CD4-positive, alpha-beta T cell treated with Interleukin-4 for 1 hour (primary cell): ENCODE results near the gene MUC5AC.
"Not testable (repeated sequence)": the region's sequence is repeated elsewhere in the genome, so short reads cannot be mapped to it uniquely, and the experiment has no call there.

Source experiments
- DNase-seq, 2 donors: peaks; one replicate each; pipeline ENCODE4 v3.0.0-alpha.2; 2020 to 2022

Gene MUC5AC, protein sequence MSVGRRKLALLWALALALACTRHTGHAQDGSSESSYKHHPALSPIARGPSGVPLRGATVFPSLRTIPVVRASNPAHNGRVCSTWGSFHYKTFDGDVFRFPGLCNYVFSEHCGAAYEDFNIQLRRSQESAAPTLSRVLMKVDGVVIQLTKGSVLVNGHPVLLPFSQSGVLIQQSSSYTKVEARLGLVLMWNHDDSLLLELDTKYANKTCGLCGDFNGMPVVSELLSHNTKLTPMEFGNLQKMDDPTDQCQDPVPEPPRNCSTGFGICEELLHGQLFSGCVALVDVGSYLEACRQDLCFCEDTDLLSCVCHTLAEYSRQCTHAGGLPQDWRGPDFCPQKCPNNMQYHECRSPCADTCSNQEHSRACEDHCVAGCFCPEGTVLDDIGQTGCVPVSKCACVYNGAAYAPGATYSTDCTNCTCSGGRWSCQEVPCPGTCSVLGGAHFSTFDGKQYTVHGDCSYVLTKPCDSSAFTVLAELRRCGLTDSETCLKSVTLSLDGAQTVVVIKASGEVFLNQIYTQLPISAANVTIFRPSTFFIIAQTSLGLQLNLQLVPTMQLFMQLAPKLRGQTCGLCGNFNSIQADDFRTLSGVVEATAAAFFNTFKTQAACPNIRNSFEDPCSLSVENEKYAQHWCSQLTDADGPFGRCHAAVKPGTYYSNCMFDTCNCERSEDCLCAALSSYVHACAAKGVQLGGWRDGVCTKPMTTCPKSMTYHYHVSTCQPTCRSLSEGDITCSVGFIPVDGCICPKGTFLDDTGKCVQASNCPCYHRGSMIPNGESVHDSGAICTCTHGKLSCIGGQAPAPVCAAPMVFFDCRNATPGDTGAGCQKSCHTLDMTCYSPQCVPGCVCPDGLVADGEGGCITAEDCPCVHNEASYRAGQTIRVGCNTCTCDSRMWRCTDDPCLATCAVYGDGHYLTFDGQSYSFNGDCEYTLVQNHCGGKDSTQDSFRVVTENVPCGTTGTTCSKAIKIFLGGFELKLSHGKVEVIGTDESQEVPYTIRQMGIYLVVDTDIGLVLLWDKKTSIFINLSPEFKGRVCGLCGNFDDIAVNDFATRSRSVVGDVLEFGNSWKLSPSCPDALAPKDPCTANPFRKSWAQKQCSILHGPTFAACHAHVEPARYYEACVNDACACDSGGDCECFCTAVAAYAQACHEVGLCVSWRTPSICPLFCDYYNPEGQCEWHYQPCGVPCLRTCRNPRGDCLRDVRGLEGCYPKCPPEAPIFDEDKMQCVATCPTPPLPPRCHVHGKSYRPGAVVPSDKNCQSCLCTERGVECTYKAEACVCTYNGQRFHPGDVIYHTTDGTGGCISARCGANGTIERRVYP (N-terminal part only)

DNA sequence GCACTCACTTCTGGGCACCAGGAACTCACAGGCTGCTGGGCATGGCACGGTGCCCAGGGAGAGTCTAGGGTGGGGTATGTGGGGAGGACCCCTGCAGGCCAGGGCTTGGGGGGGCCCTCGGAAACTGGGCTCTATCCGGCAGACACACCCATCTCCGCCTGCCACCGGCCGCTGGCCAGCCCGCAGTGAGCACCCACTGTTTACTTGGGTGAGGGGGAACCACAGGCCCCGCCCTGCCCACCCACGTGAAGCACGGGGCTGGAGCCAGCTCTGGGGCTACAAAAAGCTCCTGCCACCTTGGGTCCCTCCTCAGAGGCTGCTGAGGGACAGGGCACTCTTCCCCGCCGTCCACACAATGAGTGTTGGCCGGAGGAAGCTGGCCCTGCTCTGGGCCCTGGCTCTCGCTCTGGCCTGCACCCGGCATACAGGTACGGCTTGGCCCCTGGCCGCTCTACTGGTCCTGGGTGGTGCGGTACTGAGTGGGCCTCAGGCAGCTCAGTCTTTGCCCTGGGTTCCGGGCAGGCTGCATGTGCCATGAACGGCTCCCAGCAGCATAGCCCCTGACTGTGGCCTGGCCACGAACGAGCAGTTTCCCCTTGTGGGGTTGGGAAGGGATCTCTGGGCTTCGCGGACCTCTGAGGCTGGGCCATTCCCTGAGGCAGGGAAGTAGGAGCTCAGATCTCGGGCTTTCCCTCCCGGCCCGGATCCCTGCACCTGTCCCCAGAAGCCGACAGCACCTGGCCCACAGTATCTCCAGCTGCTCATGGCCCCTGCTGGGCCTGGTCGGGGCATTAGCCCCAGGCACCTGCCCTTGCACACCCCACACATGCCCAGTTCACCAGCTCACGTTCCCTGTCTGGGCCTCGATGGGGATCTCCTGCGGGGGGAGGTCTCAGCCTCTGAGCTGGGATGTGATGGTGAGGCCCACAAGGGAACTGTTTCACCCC, at the start of gene MUC5AC:
Gene MUC5AC, plus strand, starts transcription at position 309 of the 947 bp plus-strand sequence. Its CDS starts 47 bp downstream, at position 356.
- DNase-seq: no peak

DNA sequence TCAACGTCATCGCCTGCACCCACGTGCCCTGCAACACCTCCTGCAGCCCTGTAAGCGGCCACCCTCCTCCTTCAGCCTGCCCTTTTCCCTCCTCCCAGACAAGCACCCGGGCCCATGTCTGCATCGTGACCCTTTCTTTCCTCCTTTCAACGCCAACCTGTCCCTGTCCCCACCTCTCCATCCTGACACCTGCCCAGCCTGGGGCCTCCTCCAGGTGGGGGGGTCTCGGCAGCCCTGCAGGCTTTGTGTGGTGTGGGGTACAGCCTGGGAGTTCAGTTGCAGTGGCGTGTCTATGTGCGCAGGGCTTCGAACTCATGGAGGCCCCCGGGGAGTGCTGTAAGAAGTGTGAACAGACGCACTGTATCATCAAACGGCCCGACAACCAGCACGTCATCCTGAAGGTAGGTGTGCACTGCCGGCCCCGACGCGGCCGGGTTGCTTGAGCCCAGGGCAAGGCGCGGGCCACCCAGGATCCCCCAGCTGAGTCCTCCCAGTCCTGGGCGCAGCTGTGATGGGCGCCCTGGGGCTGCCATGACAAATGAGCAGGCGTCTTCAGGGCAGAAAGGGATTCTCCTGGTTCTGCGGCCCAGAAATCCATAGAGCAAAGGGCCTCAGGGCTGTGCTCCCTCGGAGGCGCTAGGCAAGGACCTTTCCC, 49.4 kb upstream of the MUC5AC start:
- DNase-seq: no peak

DNA sequence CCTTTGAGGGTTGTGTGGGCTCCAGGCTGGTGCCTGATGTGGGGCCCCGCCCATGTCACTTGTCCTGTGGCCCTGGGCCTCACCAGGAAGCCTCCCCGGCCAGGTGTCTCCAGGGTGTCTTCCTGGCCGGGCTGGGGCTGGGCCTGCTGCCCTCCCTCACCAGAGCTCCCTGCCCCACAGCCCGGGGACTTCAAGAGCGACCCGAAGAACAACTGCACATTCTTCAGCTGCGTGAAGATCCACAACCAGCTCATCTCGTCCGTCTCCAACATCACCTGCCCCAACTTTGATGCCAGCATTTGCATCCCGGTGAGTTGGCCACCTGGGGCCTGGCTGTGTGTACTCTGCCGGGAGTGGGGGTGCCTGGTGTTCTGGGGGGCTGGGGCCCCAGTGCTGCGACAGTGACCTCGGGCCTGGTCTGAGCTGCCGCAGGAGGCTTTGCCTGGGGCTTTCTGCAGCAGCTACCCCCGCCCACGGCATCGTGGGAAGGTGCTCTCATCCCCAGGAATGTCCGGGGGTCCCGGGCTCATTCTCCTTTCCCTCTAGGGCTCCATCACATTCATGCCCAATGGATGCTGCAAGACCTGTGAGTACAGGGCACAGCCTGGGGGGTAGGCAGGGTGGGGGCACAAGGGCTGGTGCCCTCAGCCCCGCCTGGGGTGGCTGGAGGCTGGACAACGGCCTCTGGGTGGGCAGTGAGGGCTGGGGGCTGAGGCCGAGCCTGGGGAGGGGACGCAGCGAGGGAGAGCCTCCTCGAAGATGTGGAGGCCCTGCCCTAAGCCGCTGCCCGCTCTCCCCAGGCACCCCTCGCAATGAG, 48.4 kb upstream of the MUC5AC start:
- DNase-seq: no peak

DNA sequence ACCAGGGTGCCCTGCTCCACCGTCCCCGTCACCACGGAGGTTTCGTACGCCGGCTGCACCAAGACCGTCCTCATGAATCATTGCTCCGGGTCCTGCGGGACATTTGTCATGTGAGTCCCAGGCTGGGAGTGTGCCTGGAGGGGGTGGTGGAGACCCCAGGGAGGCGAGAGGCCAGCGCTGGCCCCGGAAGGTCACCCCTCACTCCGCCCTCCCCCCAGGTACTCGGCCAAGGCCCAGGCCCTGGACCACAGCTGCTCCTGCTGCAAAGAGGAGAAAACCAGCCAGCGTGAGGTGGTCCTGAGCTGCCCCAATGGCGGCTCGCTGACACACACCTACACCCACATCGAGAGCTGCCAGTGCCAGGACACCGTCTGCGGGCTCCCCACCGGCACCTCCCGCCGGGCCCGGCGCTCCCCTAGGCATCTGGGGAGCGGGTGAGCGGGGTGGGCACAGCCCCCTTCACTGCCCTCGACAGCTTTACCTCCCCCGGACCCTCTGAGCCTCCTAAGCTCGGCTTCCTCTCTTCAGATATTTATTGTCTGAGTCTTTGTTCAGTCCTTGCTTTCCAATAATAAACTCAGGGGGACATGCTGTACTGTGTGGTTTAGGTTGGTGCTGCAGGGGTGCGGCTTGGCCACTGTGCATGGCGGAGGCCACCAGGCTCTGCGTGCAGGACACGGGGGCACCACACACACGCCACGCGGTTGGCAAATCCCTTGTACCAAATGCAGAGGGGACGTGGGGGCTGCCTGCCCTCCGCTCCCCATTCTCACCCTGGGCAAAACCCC, 47.6 kb upstream of the MUC5AC start:
- DNase-seq: no peak

DNA sequence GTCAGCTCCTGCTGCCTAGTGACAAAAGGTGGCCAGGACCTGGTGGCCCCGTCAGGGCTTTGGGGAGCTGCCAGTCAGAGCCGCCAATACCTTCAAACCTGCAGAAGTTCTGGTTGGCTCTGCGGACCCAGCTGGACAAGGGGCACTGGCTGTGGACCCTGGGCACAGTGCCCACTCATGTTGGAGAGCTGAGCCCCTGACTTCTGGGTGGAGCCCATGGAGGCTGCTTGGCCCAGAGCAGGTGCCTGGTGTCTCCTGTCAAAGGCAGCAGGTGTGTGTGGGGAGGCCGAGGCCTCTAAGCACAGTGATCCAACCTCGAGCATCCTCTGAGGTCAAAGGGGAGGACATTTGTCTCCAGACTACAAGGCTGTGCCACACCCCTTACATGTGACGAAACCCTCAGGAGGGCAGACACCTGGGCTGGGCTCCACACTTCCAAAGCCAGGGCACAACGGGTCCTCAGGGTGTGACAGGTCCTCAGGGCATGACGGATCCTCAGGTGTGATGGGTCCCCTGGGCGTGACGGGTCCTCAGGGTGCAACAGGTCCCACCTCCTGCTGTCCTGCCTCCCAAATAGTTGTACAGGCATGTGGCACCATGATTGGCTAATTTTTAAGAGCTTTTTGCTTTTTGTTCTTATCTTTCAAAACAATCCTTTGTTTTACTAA, 46.1 kb upstream of the MUC5AC start:
- DNase-seq: no peak

DNA sequence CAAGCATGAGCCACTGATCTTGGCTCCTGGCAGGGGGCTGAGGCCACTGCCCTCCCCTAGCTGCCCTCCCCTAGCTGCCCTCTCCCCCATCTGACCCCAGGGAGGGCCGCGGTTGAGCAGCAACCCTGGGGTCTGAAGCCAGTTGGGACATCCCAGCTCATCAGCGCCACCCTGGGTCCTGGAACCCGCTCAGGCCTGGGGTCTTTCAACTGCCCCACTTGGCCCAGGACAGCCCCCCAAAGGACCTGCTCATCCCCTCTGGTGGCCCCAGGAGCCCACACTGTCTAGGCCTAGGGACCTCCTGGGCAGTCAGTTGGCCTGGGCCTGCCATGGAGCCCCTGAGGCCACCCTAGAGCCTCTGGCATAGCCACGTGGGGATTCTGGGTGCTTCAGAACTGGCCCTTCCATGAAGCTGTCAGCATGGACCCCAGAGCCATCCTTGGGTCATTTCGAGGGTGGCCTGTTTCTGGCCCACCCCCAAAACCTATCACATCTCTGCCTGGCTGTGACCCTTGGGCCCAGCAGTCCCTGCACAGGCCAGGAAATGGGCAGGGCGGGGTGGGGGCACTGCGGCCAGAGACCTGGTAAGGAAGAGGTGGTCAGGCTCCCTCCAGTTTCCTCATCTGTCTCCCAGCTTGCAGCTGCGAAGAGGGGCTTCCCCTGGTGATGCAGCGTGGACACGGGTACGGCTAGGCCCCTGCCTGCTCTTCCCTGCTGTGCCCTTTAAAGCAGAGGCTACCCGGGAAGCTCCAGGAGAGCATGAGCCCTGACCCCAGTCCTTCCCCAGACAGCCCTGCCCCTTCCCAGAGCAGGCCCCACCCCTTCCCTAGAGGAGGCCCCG, 45.2 kb upstream of the MUC5AC start:
- DNase-seq: no peak

DNA sequence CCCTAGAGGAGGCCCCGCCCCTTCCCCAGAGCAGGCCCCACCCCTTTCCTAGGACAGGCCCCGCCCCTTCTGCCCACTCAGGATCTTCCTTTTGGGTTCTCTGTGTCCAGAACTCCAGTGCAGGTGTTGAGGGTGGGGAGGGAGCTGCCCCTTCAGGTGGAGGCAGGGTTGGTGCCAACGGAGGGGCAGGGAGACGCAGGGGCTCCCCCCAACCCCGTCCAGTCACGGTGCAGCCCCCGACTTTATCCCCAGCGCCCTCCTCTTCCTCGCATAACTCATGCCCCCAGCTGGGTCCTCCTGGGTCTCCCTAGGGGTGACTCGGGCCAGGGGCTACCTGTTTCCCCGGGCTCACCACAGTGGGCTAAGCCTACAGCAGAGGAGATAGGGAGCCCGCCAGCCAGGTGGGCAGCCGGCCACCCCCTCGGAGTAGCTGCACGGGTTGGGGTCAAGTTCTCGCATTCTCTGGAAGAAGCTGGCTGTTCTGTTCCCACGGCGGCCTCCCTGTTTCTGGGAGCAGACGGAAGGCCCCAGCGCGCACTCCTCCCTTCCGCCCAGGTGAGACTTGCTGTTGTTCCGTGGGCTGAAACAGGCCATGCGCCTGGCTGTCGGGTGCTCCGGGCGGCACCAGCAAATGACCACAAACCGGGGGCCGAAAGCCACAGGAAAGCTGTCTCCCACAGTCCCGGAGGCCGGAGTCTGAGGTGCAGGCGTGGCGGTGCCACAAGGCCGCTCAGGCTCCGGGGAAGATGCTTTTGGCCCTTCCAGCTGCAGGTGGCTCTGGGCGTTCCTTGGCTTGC, 44.1 kb upstream of the MUC5AC start:
- no peak for DNase-seq

DNA sequence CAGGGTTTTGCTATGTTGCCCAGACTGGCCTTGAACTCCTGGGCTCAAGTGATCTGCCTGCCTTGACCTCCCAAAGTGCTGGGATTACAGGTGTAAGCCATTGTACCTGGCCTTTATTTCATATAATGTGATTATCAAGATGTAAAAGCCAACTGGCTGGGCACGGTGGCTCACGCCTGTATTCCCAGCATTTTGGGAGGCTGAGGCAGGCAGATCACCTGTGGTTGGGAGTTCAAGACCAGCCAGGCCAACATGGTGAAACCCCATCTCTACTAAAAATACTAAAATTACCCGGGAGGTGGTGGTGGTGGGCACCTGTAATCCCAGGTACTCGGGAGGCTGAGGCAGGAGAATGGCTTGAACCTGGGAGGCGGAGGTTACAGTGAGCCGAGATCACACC, 42.5 kb upstream of the MUC5AC start:
- DNase-seq: not testable (repeated sequence)

DNA sequence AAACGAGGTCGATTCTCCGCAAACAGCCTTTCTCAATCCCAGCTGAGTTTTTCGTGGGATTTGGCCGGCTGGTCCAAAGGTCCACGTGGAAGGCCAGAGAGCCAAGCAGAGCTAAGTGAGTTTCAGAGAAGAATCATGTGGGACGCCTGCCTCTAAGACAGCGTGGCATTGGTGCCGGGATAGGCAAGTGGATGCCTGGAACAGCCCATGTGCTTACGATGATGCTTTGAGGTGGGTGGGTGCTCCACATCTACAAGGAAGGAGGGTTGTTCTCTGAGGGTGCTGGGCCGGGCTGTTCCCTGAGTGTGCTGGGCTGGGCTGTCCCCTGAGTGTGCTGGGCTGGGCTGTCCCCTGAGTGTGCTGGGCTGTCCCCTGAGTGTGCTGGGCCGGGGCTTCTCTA, 41.6 kb upstream of the MUC5AC start:
- no peak for DNase-seq

DNA sequence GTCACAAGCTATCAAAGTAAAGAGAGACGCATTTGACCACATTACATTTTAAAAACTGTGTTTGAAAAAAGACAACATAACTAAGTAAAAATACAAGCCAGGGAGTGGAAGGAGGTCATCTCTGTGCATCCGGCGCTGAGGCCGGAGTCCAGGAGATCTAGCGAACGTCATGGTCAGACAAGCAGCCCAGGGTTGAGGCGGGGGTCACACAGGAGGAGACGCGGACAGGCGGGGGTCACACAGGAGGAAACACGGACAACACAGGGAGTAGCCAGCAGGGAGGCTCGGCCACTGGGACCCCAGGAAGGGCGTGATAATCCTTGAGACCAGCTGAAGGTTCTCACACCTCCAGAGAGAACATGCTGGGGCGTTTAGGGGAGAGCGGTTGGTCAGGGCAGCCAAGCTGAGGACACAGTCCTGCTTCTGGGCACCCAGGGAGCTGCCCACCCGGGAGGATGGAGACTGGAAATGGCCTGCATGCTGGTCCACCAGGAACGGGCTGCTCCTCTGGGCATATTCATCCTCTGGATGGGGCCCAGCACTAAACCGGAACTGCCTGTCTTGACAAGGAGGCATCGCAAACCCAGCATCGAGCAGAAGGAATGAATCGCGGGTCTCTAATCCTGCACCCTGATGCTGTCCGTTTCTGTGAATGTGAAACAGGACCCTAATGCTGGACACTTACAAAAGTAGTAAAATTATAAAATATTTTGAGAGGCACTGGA, 40.9 kb upstream of the MUC5AC start:
- no peak for DNase-seq

DNA sequence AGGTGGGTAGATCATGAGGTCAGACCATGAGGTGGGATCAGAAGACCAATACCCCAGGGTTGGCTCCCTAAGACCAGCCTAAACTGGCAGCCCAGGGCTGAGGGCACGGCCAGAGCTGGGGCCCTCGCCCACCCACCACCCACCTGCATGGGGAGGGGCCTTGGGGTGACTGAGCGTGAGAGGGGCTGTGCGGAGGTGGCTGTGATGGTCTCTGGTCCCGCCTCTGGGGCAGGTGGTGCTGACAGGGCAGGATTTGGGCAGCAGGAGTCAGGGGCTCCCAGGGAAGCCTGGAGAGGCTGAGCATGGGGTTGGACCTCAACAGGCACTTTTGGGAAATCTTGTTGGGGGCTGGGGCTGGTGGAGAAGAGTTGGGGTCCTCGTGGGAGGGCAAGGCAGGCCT, 39.8 kb upstream of the MUC5AC start:
- no peak for DNase-seq

DNA sequence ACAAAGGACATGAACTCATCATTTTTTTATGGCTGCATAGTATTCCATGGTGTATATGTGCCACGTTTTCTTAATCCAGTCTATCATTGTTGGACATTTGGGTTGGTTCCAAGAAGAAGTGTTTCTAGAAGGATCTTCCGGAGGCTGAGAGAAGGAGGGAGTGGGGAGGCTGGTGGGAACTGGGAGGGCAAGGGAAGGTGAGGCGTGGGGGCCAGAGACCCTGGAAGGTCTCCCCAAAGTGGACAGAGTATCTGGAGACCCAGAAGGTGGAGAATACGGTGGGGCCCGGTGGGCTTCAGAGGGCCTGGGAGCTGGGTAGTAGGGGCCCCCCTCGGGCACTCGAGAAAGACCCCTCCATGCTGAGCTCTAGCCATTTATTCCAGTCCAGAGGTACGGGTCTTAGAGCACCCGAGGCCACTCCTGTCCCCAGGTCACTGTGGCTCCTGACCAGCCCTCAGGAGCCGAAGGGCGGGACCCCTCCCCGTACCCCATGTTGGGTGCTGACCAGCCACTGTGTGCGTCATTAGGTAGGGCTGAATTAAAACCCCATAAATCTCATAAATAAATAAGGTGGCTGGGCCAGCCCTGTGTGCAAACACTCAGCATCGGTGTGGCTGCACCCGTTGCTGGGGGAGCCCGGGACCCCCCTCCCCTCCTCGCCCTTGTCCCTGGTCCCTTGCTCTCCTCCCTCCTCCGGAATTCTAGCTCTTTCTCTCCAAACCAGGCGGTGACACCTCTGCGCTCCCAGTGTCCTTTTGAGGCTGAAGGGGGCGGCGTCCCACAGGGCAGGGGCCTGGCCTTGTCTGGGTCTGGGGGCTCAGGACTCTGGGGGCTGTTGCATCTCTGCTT, 38.8 kb upstream of the MUC5AC start:
- DNase-seq: no peak

DNA sequence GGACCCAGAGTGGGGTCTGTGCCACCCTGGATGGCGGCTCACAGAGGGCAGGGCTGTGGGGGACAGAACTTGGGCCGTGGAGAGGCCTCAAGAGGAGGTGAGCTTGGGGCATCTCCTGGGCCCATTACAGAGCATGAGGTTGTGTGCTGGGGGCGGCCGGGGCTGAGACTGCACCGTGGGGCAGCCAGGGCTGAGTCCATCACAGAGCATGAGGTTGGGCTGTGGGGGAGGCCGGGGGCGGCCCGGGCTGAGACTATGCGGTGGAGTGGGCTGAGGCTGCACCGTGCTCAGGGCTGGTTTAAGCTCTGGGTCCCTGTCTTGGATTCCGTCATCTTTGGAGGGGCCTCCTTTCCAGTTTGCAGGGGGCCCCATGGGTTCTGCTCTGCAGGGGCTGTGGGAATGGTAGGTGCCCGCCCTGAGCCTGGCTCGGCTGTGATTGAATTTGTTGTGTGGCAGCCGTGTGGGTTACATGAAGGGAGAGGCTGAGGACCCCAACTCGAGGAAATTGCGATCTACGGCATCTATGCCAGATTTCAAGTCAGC, 38.1 kb upstream of the MUC5AC start:
- DNase-seq: no peak

DNA sequence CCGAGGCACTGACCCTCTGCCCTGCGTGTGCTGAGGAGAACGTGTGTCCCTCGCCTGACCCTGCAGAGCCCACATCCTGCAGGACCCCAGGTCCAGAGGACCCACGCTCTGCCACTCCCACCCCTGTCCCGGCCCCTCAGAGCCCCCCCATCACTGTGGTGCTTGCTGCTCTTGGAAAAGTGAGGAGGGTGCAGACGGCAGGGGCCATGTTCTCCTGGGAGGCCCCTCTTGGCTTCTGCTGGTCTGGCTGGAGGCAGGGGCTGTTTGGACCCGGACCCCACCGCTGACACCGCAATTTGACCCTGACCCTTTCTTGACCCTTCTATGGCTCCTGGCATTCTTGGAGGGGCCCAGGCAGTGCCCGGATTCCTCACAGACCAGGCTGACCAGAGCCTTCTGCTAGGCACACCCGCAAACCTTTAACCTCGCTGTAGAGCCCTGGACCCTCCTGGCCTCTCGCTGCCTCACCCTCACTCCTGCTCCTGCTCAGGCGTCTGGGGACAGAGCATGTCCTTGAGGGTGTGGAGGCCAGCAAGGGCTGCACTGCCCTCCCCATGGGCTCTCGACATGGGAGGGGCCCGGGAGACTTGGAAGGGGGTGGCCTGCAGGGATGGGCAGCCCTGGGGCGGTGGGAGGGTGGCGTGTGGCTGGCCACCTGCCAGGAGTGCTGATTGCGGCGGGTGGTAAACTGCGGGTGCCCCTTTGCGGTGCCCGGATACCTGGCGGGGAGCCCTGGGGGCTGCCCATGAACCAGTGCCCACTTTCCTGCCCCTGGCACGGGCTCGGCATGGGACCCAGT, 37.0 kb upstream of the MUC5AC start:
- no peak for DNase-seq
